Measurements from ENCODE around the gene PRICKLE2.

Gene PRICKLE2

GRCh38 chr3:64108231-64108630 is 117.0 kb downstream of the PRICKLE2 start:
- H3K4me1 ChIP-seq (ENCODE audit: insufficient read depth, low read length): peaks cover 32% of the 10 kb centered on the region
- no peak overlapping the region for H3K9ac ChIP-seq (ENCODE audit: low read depth, low read length)
- H3K27me3 ChIP-seq (ENCODE audit: insufficient read depth, low read length): no peaks in the 10 kb centered on the region
- 95% methylated on average over 9 of the region's 9 CpGs for WGBS
- no peak overlapping the region for H3K27ac ChIP-seq (ENCODE audit: low read depth, low read length)
- no peak overlapping the region for H3K4me3 ChIP-seq (ENCODE audit: low read length)
- H3K9me3 ChIP-seq (ENCODE audit: insufficient read depth, low read depth, low read length): no peaks in the 10 kb centered on the region
- no peaks in the 10 kb centered on the region for H3K36me3 ChIP-seq (ENCODE audit: insufficient read depth, low read length)

- Histone ChIP-seq H3K4me3 (ENCODE audit: low read length) (no peak overlapping the region), H3K9me3 (ENCODE audit: insufficient read depth, low read depth, low read length) (no peaks in the 10 kb centered on the region), H3K4me1 (ENCODE audit: insufficient read depth, low read length) (peaks cover 32% of the 10 kb centered on the region), H3K9ac (ENCODE audit: low read depth, low read length) (no peak overlapping the region), H3K27me3 (ENCODE audit: insufficient read depth, low read length) (no peaks in the 10 kb centered on the region), H3K27ac (ENCODE audit: low read depth, low read length) (no peak overlapping the region), H3K36me3 (ENCODE audit: insufficient read depth, low read length) (no peaks in the 10 kb centered on the region)
- 80% methylated on average over 5 of the region's 5 CpGs for WGBS
These were observed 118.1 kb downstream of the PRICKLE2 start for GRCh38 chr3:64107190-64107589.

GRCh38 chr3:64105816-64106215 is 119.5 kb downstream of the PRICKLE2 start:
- Histone ChIP-seq H3K9me3 (ENCODE audit: insufficient read depth, low read depth, low read length) (no peaks in the 10 kb centered on the region), H3K27me3 (ENCODE audit: insufficient read depth, low read length) (no peaks in the 10 kb centered on the region), H3K9ac (ENCODE audit: low read depth, low read length) (no peak overlapping the region), H3K4me3 (ENCODE audit: low read length) (no peak overlapping the region), H3K27ac (ENCODE audit: low read depth, low read length) (no peak overlapping the region), H3K36me3 (ENCODE audit: insufficient read depth, low read length) (no peaks in the 10 kb centered on the region), H3K4me1 (ENCODE audit: insufficient read depth, low read length) (peaks cover 32% of the 10 kb centered on the region)

GRCh38 chr3:64104691-64105111 is 120.6 kb downstream of the PRICKLE2 start:
- no peak overlapping the region for H3K4me3 ChIP-seq (ENCODE audit: low read length)
- H3K36me3 ChIP-seq (ENCODE audit: insufficient read depth, low read length): no peaks in the 10 kb centered on the region
- no peaks in the 10 kb centered on the region for H3K27me3 ChIP-seq (ENCODE audit: insufficient read depth, low read length)
- WGBS: 93% methylated on average over 3 of the region's 3 CpGs
- peaks cover 25% of the 10 kb centered on the region for H3K4me1 ChIP-seq (ENCODE audit: insufficient read depth, low read length)
- H3K27ac ChIP-seq (ENCODE audit: low read depth, low read length): no peak overlapping the region
- H3K9me3 ChIP-seq (ENCODE audit: insufficient read depth, low read depth, low read length): no peaks in the 10 kb centered on the region
- H3K9ac ChIP-seq (ENCODE audit: low read depth, low read length): no peak overlapping the region

DNA sequence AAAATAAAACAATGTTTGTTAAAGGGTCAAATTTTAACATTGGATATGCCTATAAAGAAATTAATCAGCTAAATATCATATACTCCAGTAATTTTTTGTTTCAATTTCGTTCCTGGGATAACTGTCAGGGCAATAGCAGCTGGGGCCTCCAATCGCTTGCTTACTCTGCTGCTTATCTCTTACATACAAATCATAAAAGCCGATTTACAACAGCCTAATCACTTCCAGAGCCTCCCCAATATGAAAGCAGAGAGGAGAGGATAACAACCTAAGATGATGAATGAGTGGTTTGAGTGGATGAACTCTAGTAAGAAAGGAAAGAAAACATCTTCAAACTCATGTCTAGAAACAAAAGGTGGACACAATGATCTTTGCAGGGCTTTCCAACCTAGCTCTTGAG is 121.3 kb downstream of the PRICKLE2 start:
- Histone ChIP-seq H3K27me3 (ENCODE audit: insufficient read depth, low read length) (no peaks in the 10 kb centered on the region), H3K27ac (ENCODE audit: low read depth, low read length) (no peak overlapping the region), H3K36me3 (ENCODE audit: insufficient read depth, low read length) (0 out of 2 replicates have a peak, but pooled peaks cover 2% of the 10 kb centered on the region), H3K4me1 (ENCODE audit: insufficient read depth, low read length) (peaks cover 18% of the 10 kb centered on the region), H3K9me3 (ENCODE audit: insufficient read depth, low read depth, low read length) (no peaks in the 10 kb centered on the region), H3K4me3 (ENCODE audit: low read length) (no peak overlapping the region), H3K9ac (ENCODE audit: low read depth, low read length) (no peak overlapping the region)
- WGBS: 98% methylated on average over 2 of the region's 3 CpGs

GRCh38 chr3:64103131-64103530 is 122.1 kb downstream of the PRICKLE2 start:
- peaks cover 13% of the 10 kb centered on the region for H3K4me1 ChIP-seq (ENCODE audit: insufficient read depth, low read length)
- peaks cover 2% of the 10 kb centered on the region; the same call in 1 of the 2 replicates for H3K36me3 ChIP-seq (ENCODE audit: insufficient read depth, low read length)
- H3K27me3 ChIP-seq (ENCODE audit: insufficient read depth, low read length): no peaks in the 10 kb centered on the region

GRCh38 chr3:64102147-64102546 is 123.1 kb downstream of the PRICKLE2 start:
- WGBS: 93% methylated on average over 2 of the region's 2 CpGs
- peaks cover 2% of the 10 kb centered on the region; the same call in 1 of the 2 replicates for H3K36me3 ChIP-seq (ENCODE audit: insufficient read depth, low read length)
- peaks cover 16% of the 10 kb centered on the region for H3K4me1 ChIP-seq (ENCODE audit: insufficient read depth, low read length)
- H3K4me3 ChIP-seq (ENCODE audit: low read length): no peak overlapping the region
- no peaks in the 10 kb centered on the region for H3K27me3 ChIP-seq (ENCODE audit: insufficient read depth, low read length)
- H3K27ac ChIP-seq (ENCODE audit: low read depth, low read length): no peak overlapping the region
- no peaks in the 10 kb centered on the region for H3K9me3 ChIP-seq (ENCODE audit: insufficient read depth, low read depth, low read length)
- H3K9ac ChIP-seq (ENCODE audit: low read depth, low read length): no peak overlapping the region

More at GRCh38 chr3:64103131-64103530, 122.1 kb downstream of the PRICKLE2 start:
- Histone ChIP-seq H3K27ac (ENCODE audit: low read depth, low read length) (no peak overlapping the region), H3K9ac (ENCODE audit: low read depth, low read length) (no peak overlapping the region), H3K4me3 (ENCODE audit: low read length) (no peak overlapping the region), H3K9me3 (ENCODE audit: insufficient read depth, low read depth, low read length) (no peaks in the 10 kb centered on the region)
- WGBS: 100% methylated on average over 2 of the region's 2 CpGs

DNA sequence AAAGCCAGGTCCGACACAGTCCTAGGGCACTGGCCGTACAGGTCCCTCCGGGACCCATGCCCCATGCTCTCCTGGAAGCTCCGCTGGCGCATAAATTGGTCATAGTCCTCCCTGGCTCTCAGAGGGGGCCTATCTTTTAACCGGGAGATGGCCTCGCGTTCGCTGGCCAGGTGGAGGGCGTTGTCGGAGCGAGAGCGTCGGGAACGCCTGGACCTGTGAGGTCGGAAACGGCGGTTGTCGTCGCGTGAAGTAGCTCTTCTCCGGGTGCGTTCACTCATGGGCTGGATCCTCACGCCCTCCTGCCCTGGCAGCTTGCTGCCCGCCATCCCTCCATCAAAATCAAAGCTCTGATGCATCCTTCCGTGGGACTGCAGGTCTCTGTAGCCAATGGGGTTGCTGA is 126.0 kb downstream of the PRICKLE2 start:
- 96% methylated on average over 26 of the region's 26 CpGs for WGBS
- Histone ChIP-seq H3K4me1 (ENCODE audit: insufficient read depth, low read length) (peaks cover 24% of the 10 kb centered on the region), H3K27me3 (ENCODE audit: insufficient read depth, low read length) (no peaks in the 10 kb centered on the region), H3K9me3 (ENCODE audit: insufficient read depth, low read depth, low read length) (no peaks in the 10 kb centered on the region), H3K4me3 (ENCODE audit: low read length) (no peak overlapping the region), H3K27ac (ENCODE audit: low read depth, low read length) (no peak overlapping the region), H3K9ac (ENCODE audit: low read depth, low read length) (no peak overlapping the region), H3K36me3 (ENCODE audit: insufficient read depth, low read length) (peaks cover 2% of the 10 kb centered on the region; the same call in 1 of the 2 replicates)

DNA sequence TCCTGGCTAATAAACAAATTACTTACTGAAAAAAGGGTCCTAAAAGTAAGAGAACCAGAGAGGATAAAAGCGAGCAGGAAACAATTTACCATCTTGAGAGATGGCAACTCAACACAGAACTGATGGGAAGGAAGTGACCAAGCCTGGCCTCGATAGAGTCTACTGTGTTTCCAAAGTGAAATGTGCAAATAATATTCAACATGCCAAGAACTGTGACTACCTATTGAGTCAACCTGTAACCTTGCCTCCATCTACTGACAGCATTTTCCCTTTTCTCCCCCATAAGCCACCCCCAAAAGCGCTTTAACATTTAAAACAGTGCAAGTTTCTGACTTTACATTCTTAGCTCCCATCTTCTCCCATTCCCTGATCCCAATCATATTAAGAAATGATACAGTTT is 126.6 kb downstream of the PRICKLE2 start:
- Histone ChIP-seq H3K9me3 (ENCODE audit: insufficient read depth, low read depth, low read length) (no peaks in the 10 kb centered on the region), H3K4me3 (ENCODE audit: low read length) (no peak overlapping the region), H3K36me3 (ENCODE audit: insufficient read depth, low read length) (peaks cover 2% of the 10 kb centered on the region; the same call in 1 of the 2 replicates), H3K27ac (ENCODE audit: low read depth, low read length) (no peak overlapping the region), H3K9ac (ENCODE audit: low read depth, low read length) (no peak overlapping the region), H3K27me3 (ENCODE audit: insufficient read depth, low read length) (no peaks in the 10 kb centered on the region), H3K4me1 (ENCODE audit: insufficient read depth, low read length) (peaks cover 31% of the 10 kb centered on the region)
- WGBS: 92% methylated on average over 3 of the region's 3 CpGs

DNA sequence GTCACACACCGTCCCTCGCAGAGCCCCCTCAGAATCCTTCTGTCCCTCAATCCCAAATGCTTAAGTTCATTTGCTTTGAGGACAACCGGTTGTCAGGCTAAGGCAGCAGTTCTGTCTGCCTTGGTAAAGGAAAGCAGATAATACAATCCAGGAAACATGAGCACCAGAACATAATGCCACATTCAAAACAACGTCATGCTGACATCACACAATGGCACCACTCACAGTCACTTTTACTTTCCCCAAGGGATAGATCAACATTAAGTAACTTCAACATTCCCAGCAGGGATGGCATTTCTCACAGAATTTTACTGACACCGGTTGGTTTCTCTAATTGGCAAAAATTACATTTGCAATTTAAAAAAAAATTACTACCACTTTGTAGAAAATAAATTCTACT is 127.3 kb downstream of the PRICKLE2 start:
- WGBS: 74% methylated on average over 5 of the region's 5 CpGs
- no peaks in the 10 kb centered on the region for H3K9me3 ChIP-seq (ENCODE audit: insufficient read depth, low read depth, low read length)

DNA sequence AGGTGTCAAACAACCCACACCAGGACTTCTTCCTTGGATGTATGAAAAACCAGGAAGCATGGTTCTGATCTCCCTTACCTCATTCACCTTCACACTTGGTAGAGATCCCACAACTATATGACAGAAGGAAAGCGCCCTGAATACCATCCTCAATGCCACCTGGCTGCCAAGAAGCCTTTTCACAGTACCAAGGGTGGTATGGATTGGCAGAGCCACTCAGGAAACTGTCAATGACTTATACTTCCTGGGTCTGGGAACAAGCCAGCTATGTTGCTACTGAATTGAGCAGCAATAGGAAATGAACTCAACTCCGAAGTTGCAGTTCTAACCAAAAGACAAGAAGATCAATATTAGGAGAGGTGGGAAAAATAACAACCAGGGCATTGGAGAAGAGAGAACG is 129.5 kb downstream of the PRICKLE2 start:
- Histone ChIP-seq H3K27me3 (ENCODE audit: insufficient read depth, low read length) (no peaks in the 10 kb centered on the region), H3K4me1 (ENCODE audit: insufficient read depth, low read length) (peaks cover 34% of the 10 kb centered on the region), H3K9me3 (ENCODE audit: insufficient read depth, low read depth, low read length) (no peaks in the 10 kb centered on the region), H3K4me3 (ENCODE audit: low read length) (no peak overlapping the region), H3K36me3 (ENCODE audit: insufficient read depth, low read length) (peaks cover 2% of the 10 kb centered on the region; the same call in 1 of the 2 replicates), H3K27ac (ENCODE audit: low read depth, low read length) (no peak overlapping the region), H3K9ac (ENCODE audit: low read depth, low read length) (no peak overlapping the region)
- 92% methylated on average over 3 of the region's 3 CpGs for WGBS

More for the DNA sequence above, 127.3 kb downstream of the PRICKLE2 start:
- Histone ChIP-seq H3K36me3 (ENCODE audit: insufficient read depth, low read length) (peaks cover 2% of the 10 kb centered on the region; the same call in 1 of the 2 replicates), H3K4me3 (ENCODE audit: low read length) (no peak overlapping the region), H3K27ac (ENCODE audit: low read depth, low read length) (no peak overlapping the region), H3K9ac (ENCODE audit: low read depth, low read length) (no peak overlapping the region), H3K4me1 (ENCODE audit: insufficient read depth, low read length) (peaks cover 34% of the 10 kb centered on the region), H3K27me3 (ENCODE audit: insufficient read depth, low read length) (no peaks in the 10 kb centered on the region)

GRCh38 chr3:64094713-64095079 is 130.6 kb downstream of the PRICKLE2 start:
- WGBS: 5% methylated on average over 2 of the region's 2 CpGs
- Histone ChIP-seq H3K27me3 (ENCODE audit: insufficient read depth, low read length) (no peaks in the 10 kb centered on the region), H3K4me1 (ENCODE audit: insufficient read depth, low read length) (peaks cover 34% of the 10 kb centered on the region), H3K4me3 (ENCODE audit: low read length) (no peak overlapping the region), H3K9me3 (ENCODE audit: insufficient read depth, low read depth, low read length) (no peaks in the 10 kb centered on the region), H3K27ac (ENCODE audit: low read depth, low read length) (peak overlapping the region; percentile 84), H3K36me3 (ENCODE audit: insufficient read depth, low read length) (peaks cover 2% of the 10 kb centered on the region; the same call in 1 of the 2 replicates), H3K9ac (ENCODE audit: low read depth, low read length) (no peak overlapping the region; the same call in 1 of the 2 replicates)

Measured in HUES64 (cell line).